ENCODE results near the gene OBP2A. TPM values are rescaled to one million over a fixed set of nuclear protein-coding genes. Genes with fewer than 3 reads are reported as not detected.
A peak's percentile ranks its signal among the peaks of the same experiment; 100 is the strongest.
"Not testable (repeated sequence)": the region's sequence is repeated elsewhere in the genome, so short reads cannot be mapped to it uniquely, and the experiment has no call there.

Gene OBP2A, protein sequence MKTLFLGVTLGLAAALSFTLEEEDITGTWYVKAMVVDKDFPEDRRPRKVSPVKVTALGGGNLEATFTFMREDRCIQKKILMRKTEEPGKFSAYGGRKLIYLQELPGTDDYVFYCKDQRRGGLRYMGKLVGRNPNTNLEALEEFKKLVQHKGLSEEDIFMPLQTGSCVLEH
- not detected for total RNA-seq
- polyA plus RNA-seq = not detected

DNA sequence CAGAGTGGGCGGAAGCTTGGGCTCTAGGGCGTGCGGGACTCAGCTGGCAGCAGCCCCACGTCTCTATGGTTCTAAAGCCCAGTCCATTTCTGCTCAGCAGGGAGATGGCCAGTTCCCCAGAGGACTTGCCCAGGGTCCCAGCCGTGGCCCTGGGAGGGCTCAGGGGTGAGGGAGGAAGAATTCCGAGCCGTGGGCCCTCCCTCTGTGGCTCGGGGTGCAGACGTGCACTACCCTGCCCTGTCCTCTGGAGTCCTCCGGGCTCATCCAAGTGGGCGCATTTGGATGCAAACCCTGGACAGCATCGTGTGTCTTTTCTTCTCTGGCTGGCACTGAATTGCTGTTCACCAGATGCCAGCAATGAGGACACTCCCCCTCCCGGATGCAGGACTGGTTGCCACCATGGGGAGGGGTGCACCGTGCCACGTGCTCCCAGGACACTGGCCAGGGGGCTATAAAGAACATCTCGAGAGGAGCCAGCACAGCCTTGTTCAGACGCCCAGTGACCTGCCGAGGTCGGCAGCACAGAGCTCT is at the start of gene OBP2A:
TSS of gene OBP2A (plus strand) at position 481 of the 531 bp plus-strand sequence. CDS start 55 bp downstream, outside the sequence.
- 63% methylated on average over 14 of the region's 19 CpGs for WGBS
- DNase-seq (ENCODE audit: extremely low spot score); H3K4me3 ChIP-seq (ENCODE audit: low read depth, low read length); H3K4me1 ChIP-seq (ENCODE audit: insufficient read depth); H3K27ac ChIP-seq (ENCODE audit: low read depth); H3K36me3 ChIP-seq (ENCODE audit: insufficient read depth): not testable (repeated sequence)

DNA sequence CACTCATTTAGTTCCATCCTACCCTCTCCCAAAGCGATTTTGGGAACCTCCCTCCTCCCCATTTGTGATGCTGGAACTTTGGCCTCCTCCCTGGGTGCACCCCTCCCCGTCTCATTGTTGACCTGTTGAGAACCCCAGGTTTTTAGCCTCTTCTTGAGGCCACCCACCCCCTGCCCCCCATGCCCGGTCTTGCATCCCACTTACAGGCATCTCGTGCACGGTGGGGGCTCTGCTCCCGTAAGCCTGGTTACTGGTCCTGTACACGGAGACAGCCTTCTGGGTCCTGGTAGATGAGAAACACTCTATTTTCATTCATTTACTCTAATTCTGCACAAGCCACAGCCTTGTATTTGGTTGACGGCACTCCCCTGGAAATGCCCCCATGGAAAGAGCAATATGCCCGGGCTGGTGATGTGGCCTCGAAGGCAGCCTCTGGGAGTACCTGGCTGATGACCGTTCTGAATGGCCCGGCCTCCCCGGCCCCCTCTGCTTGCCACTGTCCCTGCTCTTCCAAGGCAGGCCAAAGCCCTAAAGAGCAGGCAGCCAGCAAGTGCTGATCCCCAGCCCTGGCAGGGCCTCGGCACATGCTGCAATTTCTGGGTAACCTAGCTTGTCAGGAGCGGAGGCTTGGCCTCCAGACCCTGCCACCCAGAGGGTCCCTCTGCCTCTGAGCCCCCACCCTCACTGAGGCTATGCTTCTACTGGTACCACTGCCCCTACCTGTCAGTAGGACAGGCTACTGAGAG is 47.4 kb upstream of the OBP2A start:
- no peak for DNase-seq (ENCODE audit: extremely low spot score)
- H3K36me3 ChIP-seq (ENCODE audit: insufficient read depth) = no peaks in the 10 kb centered on the region
- no peaks in the 10 kb centered on the region for H3K4me1 ChIP-seq (ENCODE audit: insufficient read depth)
- WGBS = 79% methylated on average over 15 of the region's 15 CpGs
- no peak overlapping the region for H3K4me3 ChIP-seq (ENCODE audit: low read depth, low read length)
- no peak overlapping the region for H3K27ac ChIP-seq (ENCODE audit: low read depth)

DNA sequence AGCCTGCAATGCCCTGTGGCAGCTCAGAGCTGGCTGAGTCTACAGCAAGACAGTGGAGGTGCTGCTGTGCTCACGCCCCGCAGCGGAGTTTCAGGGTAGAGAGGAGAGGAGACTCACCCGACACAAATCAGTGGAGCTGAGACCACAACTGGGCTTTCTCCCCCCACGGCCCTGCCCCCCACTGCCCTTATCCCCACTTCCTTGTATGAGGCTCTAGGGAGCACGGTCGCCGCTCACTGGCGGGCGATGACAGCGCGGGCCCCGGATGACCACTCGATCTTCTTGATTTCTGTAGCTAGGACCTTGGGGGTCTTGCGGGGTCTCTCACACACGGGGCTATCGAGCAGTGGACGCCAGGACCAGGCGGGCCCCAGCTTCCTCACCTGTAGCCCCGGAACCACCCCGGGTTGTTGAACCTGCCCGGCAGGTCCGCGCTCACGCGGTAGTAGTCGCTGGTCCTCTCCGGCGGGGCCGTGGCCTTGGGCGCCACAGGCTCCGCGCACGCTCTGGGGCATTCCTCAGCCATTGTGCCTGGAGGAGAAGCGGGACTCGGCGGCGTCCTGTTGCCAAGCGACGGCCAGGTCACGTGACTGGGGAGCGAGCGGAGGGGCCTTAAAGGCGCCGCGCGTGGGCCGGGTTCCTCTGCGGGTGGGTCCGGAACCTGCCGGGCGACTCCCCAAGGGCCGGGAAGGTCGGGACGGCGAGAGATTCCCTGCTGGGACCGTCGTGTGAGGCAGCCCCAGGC is 46.4 kb upstream of the OBP2A start:
- peak; percentile 62 for DNase-seq (ENCODE audit: extremely low spot score)
- Histone ChIP-seq H3K27ac (ENCODE audit: low read depth) (no peak overlapping the region), H3K36me3 (ENCODE audit: insufficient read depth) (no peaks in the 10 kb centered on the region), H3K4me1 (ENCODE audit: insufficient read depth) (no peaks in the 10 kb centered on the region), H3K4me3 (ENCODE audit: low read depth, low read length) (peak overlapping the region; percentile 97)
- under 1% methylated on average over 58 of the region's 58 CpGs for WGBS

DNA sequence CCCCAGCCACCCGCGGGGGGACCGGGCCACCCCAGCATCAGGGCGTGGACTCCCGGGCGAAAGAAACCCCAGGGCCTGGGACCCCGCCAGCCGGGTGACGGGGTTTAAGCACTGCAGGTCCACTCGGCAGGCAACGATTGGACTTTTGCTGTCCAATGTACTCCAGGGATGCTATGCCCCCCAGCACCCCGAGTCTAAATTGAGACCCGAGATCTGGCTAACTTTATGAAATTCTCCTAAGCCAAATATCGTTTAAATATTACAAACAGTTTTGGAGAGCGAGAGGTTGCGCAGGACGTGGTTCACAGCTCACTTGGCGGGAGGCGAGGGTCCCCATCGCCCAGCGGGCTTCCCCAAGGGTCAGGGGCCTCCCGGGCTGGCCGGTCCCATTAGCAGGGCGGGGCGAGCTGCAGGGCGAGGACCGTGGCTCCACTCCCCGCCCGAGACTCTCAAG is 45.8 kb upstream of the OBP2A start:
- no peaks in the 10 kb centered on the region for H3K4me1 ChIP-seq (ENCODE audit: insufficient read depth)
- peak overlapping the region; percentile 97 for H3K4me3 ChIP-seq (ENCODE audit: low read depth, low read length)
- DNase-seq (ENCODE audit: extremely low spot score) = peak; percentile 17
- H3K27ac ChIP-seq (ENCODE audit: low read depth) = no peak overlapping the region
- 0% methylated on average over 29 of the region's 29 CpGs for WGBS
- no peaks in the 10 kb centered on the region for H3K36me3 ChIP-seq (ENCODE audit: insufficient read depth)

DNA sequence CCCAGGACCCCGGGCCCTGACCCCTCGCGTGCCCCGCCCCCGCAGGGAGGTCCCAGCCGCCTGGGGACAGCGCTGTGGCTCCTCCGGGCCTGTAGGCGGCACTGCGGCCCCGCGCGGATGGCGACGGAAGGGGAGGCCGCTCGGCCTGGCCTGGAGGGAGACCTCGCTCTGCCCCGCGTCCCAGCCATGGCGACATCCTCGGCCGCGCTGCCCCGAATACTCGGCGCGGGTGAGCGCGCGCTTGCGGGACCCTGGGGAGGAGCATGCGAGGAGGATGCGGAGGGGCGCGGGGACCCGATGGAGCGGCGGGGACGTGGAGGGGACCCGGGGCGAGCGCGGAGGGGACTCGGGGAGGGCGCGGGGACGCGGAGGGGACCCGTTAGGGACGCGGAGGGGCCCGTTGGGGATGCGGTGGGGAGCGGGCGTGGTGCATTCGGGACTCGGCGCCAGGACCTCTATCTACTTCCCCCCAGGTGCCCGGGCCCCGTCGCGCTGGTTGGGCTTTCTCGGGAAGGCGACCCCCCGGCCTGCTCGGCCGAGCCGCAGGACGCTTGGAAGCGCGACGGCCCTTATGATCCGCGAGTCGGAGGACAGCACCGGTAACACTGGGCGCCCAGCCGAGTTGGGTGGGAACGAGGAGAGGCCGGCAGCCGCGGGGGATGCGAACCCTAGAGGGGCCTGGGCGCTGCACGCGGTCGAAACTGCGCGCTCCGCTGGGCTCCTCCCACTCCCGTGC is 45.2 kb upstream of the OBP2A start, which contains the start of gene MRPS2:
TSS of gene MRPS2 (plus strand) at position 158 of the 736 bp plus-strand sequence. CDS start at position 187, 29 bp downstream.
- H3K36me3 ChIP-seq (ENCODE audit: insufficient read depth) = no peaks in the 10 kb centered on the region
- peak; percentile 32 for DNase-seq (ENCODE audit: extremely low spot score)
- under 1% methylated on average over 92 of the region's 92 CpGs for WGBS
- peak within 1 kb of the TSS; percentile 44 for H3K27ac ChIP-seq (ENCODE audit: low read depth)
- H3K4me3 ChIP-seq (ENCODE audit: low read depth, low read length) = peak within 1 kb of the TSS; percentile 97
- H3K4me1 ChIP-seq (ENCODE audit: insufficient read depth) = no peaks in the 10 kb centered on the region

DNA sequence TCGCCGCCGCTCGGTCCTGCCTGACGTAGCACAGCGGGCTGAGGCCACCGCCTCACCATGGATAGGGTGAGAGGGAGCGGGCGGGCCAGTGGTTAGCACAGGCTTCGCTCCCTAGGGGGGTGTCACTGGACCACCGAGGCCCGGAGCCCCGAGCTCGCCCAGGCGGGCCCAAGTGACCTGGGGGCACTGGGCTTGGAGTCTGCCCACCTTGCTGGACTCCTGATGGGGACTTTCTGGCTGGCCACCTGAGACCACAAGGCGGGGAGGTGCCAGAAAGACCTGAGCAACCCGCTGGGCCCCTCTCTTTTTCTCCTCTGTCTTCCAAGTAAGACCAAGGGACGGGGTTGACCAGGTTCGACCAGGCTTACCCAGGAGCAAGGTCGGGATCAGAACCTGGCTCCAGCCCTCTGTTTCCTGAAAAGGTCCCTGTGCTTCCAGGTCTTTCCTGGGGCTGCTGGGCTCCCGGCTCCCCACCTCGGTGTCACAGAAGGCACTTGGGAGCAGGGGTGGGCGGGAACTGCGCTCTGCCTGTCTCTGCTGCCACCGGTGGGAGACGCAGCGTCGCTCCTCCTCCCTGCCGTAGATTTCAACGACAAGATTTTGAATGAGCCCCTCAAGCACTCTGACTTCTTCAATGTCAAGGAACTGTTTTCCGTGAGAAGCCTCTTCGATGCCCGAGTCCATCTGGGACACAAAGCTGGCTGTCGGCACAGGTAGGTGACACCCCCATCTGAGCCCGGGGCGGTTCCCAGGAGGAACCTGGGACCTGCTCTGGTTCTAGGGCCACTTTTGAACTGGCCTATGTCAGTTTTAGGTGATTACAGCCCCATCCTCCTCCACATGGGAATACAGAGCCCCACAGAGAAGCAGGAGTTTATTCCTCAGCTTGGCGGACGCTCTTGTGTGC is 44.4 kb upstream of the OBP2A start:
- 42% methylated on average over 38 of the region's 38 CpGs for WGBS
- Histone ChIP-seq H3K36me3 (ENCODE audit: insufficient read depth) (no peaks in the 10 kb centered on the region), H3K4me1 (ENCODE audit: insufficient read depth) (no peaks in the 10 kb centered on the region), H3K27ac (ENCODE audit: low read depth) (no peak overlapping the region), H3K4me3 (ENCODE audit: low read depth, low read length) (peak overlapping the region; percentile 97)
- no peak for DNase-seq (ENCODE audit: extremely low spot score)

DNA sequence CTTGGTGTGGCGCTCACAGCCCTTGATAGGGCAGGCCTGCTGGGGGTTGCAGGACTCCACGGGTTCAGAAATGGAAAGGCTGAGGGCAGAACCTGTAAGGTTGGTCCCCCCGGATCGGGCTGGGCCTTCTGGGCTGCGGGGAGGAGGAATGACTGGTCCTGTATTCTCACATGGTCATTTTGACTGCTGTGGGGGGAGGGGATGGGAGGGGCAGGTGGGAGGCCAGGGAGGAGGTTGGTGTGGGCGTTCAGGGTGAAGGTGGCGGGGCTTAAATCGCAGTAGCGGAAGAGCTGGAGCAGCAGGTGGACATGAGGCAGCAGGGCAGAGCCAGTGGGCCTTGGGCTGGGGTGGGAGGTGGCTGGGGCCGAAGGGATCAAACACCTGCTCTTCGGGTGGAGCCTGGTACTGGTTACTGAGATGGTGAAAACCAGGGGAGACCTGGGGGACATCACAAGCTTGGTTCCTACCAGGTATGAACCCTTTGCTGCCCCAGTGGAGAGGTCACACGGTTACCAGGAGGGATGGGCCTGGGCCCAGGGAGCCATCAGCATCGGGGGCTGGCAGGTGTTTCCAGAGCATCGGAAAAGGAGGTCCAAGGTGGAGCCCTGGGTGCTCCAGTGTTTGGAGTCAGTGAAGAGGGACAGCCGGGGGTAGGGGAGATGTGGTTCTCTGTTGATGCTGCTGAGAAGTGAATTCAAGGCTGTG is 43.6 kb upstream of the OBP2A start:
- DNase-seq (ENCODE audit: extremely low spot score) = no peak
- 87% methylated on average over 15 of the region's 15 CpGs for WGBS
- Histone ChIP-seq H3K27ac (ENCODE audit: low read depth) (no peak overlapping the region), H3K4me3 (ENCODE audit: low read depth, low read length) (no peak overlapping the region), H3K36me3 (ENCODE audit: insufficient read depth) (no peaks in the 10 kb centered on the region), H3K4me1 (ENCODE audit: insufficient read depth) (no peaks in the 10 kb centered on the region)

DNA sequence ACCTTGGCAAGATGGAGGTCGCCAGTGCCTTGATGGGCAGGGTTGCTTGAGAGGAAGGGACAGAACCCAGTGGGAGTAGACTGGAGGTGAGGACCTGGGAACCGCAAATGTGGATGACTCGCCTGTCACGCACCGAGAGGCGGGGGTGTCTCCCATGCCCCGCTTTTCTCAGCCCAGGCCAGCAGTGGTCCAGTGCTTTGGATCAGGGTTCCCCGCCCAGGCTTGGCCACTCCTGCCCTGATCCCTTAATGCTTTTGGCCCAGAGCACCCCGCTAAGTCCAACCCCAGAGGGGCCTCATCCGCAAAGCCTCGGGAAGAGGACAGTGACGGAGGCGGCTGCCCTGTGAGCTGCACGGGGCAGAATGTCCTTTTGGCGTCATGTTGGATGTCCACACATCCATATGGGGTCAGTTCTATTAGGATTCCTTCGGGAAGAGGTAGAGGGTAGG is 43.0 kb upstream of the OBP2A start:
- no peak for DNase-seq (ENCODE audit: extremely low spot score)
- Histone ChIP-seq H3K36me3 (ENCODE audit: insufficient read depth) (no peaks in the 10 kb centered on the region), H3K27ac (ENCODE audit: low read depth) (no peak overlapping the region), H3K4me3 (ENCODE audit: low read depth, low read length) (no peak overlapping the region), H3K4me1 (ENCODE audit: insufficient read depth) (no peaks in the 10 kb centered on the region)
- WGBS = 82% methylated on average over 16 of the region's 16 CpGs

DNA sequence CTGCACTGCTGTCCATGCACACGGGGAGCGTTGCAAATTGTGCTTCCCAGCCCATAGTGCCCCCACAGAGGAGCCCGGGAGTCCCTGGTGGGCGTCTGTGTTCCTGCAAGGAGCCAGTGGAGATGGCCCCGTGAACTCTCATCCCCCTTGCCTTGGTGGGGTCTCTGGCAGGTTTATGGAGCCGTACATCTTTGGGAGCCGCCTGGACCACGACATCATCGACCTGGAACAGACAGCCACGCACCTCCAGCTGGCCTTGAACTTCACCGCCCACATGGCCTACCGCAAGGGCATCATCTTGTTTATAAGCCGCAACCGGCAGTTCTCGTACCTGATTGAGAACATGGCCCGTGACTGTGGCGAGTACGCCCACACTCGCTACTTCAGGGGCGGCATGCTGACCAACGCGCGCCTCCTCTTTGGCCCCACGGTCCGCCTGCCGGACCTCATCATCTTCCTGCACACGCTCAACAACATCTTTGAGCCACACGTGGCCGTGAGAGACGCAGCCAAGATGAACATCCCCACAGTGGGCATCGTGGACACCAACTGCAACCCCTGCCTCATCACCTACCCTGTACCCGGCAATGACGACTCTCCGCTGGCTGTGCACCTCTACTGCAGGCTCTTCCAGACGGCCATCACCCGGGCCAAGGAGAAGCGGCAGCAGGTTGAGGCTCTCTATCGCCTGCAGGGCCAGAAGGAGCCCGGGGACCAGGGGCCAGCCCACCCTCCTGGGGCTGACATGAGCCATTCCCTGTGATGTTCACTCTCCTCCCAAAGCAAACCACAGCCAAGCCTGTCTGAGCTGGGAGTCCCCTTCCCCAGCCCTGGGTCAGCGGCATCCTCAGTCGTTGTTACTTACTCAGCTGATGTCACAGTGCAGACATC is 42.3 kb upstream of the OBP2A start:
- WGBS = 87% methylated on average over 41 of the region's 41 CpGs
- no peaks in the 10 kb centered on the region for H3K36me3 ChIP-seq (ENCODE audit: insufficient read depth)
- no peak overlapping the region for H3K27ac ChIP-seq (ENCODE audit: low read depth)
- H3K4me3 ChIP-seq (ENCODE audit: low read depth, low read length) = no peak overlapping the region
- no peaks in the 10 kb centered on the region for H3K4me1 ChIP-seq (ENCODE audit: insufficient read depth)
- DNase-seq (ENCODE audit: extremely low spot score) = no peak

DNA sequence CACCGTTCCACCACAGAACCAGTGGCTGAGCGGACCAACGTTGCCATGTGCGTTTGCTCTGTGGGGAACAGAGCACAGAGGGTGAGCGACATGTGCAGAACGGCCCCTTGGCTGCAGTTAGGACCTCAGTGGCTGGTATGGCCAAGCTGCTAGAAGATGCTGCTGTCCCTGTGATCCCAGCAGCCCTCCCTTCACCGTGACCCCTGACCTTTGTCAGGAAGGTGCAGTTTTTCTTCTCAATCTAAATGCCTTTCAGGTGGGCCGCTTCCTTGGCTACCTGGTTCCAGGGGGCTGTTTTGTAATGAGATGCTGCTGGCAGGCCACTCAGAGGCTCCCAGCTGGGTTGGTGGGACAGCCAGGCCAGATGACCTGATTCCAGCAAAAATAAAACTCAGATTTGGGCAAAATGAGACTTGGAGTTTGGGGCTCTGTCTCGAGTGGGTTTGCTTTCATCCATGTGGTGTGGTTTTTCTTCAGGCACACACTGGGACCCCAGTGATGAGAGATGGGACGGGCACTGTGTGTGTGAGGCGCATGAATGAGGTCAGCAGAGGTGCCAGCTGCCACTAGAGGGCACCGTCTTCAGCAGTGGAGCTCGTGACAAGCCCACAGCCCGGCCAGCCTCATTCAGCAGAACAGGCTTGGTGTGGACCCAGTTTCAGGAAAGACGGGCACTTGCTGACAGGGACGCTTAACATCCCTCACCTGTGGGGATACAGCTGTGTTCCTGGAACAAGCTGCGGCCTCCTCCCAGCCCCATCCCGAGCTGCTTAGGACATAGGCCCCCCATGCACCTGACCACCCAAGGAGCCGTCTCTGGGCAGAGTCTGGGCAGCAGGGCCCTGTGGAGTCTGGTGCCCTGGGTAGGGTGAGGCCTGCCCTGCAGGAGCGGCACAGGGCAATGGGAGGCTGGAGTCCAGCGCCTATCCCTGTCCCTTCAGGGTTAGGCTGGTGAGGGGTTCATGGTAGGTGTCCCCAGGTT is 41.4 kb upstream of the OBP2A start:
- WGBS = 66% methylated on average over 21 of the region's 21 CpGs
- DNase-seq (ENCODE audit: extremely low spot score) = no peak
- no peak overlapping the region for H3K4me3 ChIP-seq (ENCODE audit: low read depth, low read length)
- no peak overlapping the region for H3K27ac ChIP-seq (ENCODE audit: low read depth)
- H3K36me3 ChIP-seq (ENCODE audit: insufficient read depth) = no peaks in the 10 kb centered on the region
- H3K4me1 ChIP-seq (ENCODE audit: insufficient read depth) = no peaks in the 10 kb centered on the region
